ENCODE results near the gene GPN3. TPM values are rescaled to one million over a fixed set of nuclear protein-coding genes. Genes with fewer than 3 reads are reported as not detected.
"Not testable (repeated sequence)": the region's sequence is repeated elsewhere in the genome, so short reads cannot be mapped to it uniquely, and the experiment has no call there.

Gene GPN3
- polyA plus RNA-seq, 2 donors: 8.8 to 14.8 TPM

GRCh38 chr12:110498984-110499706, 31.1 kb upstream of the GPN3 start:
- Histone ChIP-seq H3K27me3 (ENCODE audit: control insufficient read depth in 1 of 2, insufficient read depth in 2 of 2, low read length in 2 of 2) (no peaks in the 10 kb centered on the region), H3K4me3 (ENCODE audit: low read depth in 1 of 2, low read length in 2 of 2) (no peak overlapping the region), H3K27ac (ENCODE audit: low read depth in 2 of 2, low read length in 1 of 2) (peak overlapping the region in 1 of 2 donors; percentile 41), H3K36me3 (ENCODE audit: control insufficient read depth in 2 of 2, insufficient read depth in 2 of 2, low read length in 1 of 2) (peaks cover 0 to 2% of the 10 kb centered on the region in 2 donors), H3K4me1 (ENCODE audit: control insufficient read depth in 2 of 2, insufficient read depth in 2 of 2, low read length in 1 of 2) (no peaks in the 10 kb centered on the region), H3K9me3 (ENCODE audit: control insufficient read depth in 2 of 2, insufficient read depth in 1 of 2, low read depth in 1 of 2, low read length in 1 of 2) (no peaks in the 10 kb centered on the region)
- 52 to 56% methylated on average over 4 of the region's 4 CpGs for WGBS, 2 donors

GRCh38 chr12:110475426-110475825, 7.4 kb upstream of the GPN3 start:
- WGBS, 2 donors: 94 to 96% methylated on average over 7 of the region's 7 CpGs
- H3K36me3 ChIP-seq (ENCODE audit: control insufficient read depth in 2 of 2, insufficient read depth in 2 of 2, low read length in 1 of 2): no peaks in the 10 kb centered on the region
- H3K9me3 ChIP-seq (ENCODE audit: control insufficient read depth in 2 of 2, insufficient read depth in 1 of 2, low read depth in 1 of 2, low read length in 1 of 2): no peaks in the 10 kb centered on the region
- no peak overlapping the region for H3K27ac ChIP-seq (ENCODE audit: low read depth in 2 of 2, low read length in 1 of 2)
- no peaks in the 10 kb centered on the region for H3K27me3 ChIP-seq (ENCODE audit: control insufficient read depth in 1 of 2, insufficient read depth in 2 of 2, low read length in 2 of 2)
- no peak overlapping the region for H3K4me3 ChIP-seq (ENCODE audit: low read depth in 1 of 2, low read length in 2 of 2)
- H3K4me1 ChIP-seq (ENCODE audit: control insufficient read depth in 2 of 2, insufficient read depth in 2 of 2, low read length in 1 of 2): no peaks in the 10 kb centered on the region

GRCh38 chr12:110467847-110468213, 227 bp downstream of the GPN3 start:
- WGBS, 2 donors: 0 to 1% methylated on average over 15 of the region's 15 CpGs
- H3K4me3 ChIP-seq (ENCODE audit: low read depth in 1 of 2, low read length in 2 of 2): peak overlapping the region; percentile 63 to 72

GRCh38 chr12:110466791-110467190, 1.3 kb downstream of the GPN3 start:
- WGBS, 2 donors: 51 to 73% methylated on average over 5 of the region's 5 CpGs
- Histone ChIP-seq H3K4me1 (ENCODE audit: control insufficient read depth in 2 of 2, insufficient read depth in 2 of 2, low read length in 1 of 2) (peaks cover 0 to 11% of the 10 kb centered on the region in 2 donors), H3K27me3 (ENCODE audit: control insufficient read depth in 1 of 2, insufficient read depth in 2 of 2, low read length in 2 of 2) (no peaks in the 10 kb centered on the region), H3K9me3 (ENCODE audit: control insufficient read depth in 2 of 2, insufficient read depth in 1 of 2, low read depth in 1 of 2, low read length in 1 of 2) (no peaks in the 10 kb centered on the region), H3K27ac (ENCODE audit: low read depth in 2 of 2, low read length in 1 of 2) (no peak overlapping the region), H3K4me3 (ENCODE audit: low read depth in 1 of 2, low read length in 2 of 2) (no peak overlapping the region), H3K36me3 (ENCODE audit: control insufficient read depth in 2 of 2, insufficient read depth in 2 of 2, low read length in 1 of 2) (peaks cover 4 to 5% of the 10 kb centered on the region in 2 donors)

More at GRCh38 chr12:110467847-110468213, 227 bp downstream of the GPN3 start:
- Histone ChIP-seq H3K9me3 (ENCODE audit: control insufficient read depth in 2 of 2, insufficient read depth in 1 of 2, low read depth in 1 of 2, low read length in 1 of 2) (no peaks in the 10 kb centered on the region), H3K27me3 (ENCODE audit: control insufficient read depth in 1 of 2, insufficient read depth in 2 of 2, low read length in 2 of 2) (no peaks in the 10 kb centered on the region), H3K4me1 (ENCODE audit: control insufficient read depth in 2 of 2, insufficient read depth in 2 of 2, low read length in 1 of 2) (peaks cover 0 to 11% of the 10 kb centered on the region in 2 donors), H3K36me3 (ENCODE audit: control insufficient read depth in 2 of 2, insufficient read depth in 2 of 2, low read length in 1 of 2) (peaks cover 4 to 5% of the 10 kb centered on the region in 2 donors), H3K27ac (ENCODE audit: low read depth in 2 of 2, low read length in 1 of 2) (peak overlapping the region; percentile 65 to 66)

- peaks cover 0 to 11% of the 10 kb centered on the region in 2 donors for H3K4me1 ChIP-seq (ENCODE audit: control insufficient read depth in 2 of 2, insufficient read depth in 2 of 2, low read length in 1 of 2)
- H3K27ac ChIP-seq (ENCODE audit: low read depth in 2 of 2, low read length in 1 of 2); H3K4me3 ChIP-seq (ENCODE audit: low read depth in 1 of 2, low read length in 2 of 2); H3K27me3 ChIP-seq (ENCODE audit: control insufficient read depth in 1 of 2, insufficient read depth in 2 of 2, low read length in 2 of 2); H3K9me3 ChIP-seq (ENCODE audit: control insufficient read depth in 2 of 2, insufficient read depth in 1 of 2, low read depth in 1 of 2, low read length in 1 of 2); H3K36me3 ChIP-seq (ENCODE audit: control insufficient read depth in 2 of 2, insufficient read depth in 2 of 2, low read length in 1 of 2): not testable (repeated sequence)
- WGBS, 2 donors: 88 to 90% methylated on average over 11 of the region's 11 CpGs
Observed at GRCh38 chr12:110465765-110466164, 2.3 kb downstream of the GPN3 start.

- H3K4me3 ChIP-seq (ENCODE audit: low read depth in 1 of 2, low read length in 2 of 2): no peak overlapping the region
- 84 to 90% methylated on average over 2 of the region's 2 CpGs for WGBS, 2 donors
- no peak overlapping the region for H3K27ac ChIP-seq (ENCODE audit: low read depth in 2 of 2, low read length in 1 of 2)
- peaks cover 4 to 5% of the 10 kb centered on the region in 2 donors for H3K36me3 ChIP-seq (ENCODE audit: control insufficient read depth in 2 of 2, insufficient read depth in 2 of 2, low read length in 1 of 2)
- no peaks in the 10 kb centered on the region for H3K9me3 ChIP-seq (ENCODE audit: control insufficient read depth in 2 of 2, insufficient read depth in 1 of 2, low read depth in 1 of 2, low read length in 1 of 2)
- peaks cover 0 to 11% of the 10 kb centered on the region in 2 donors for H3K4me1 ChIP-seq (ENCODE audit: control insufficient read depth in 2 of 2, insufficient read depth in 2 of 2, low read length in 1 of 2)
- H3K27me3 ChIP-seq (ENCODE audit: control insufficient read depth in 1 of 2, insufficient read depth in 2 of 2, low read length in 2 of 2): no peaks in the 10 kb centered on the region
Observed at GRCh38 chr12:110465024-110465423, 3.0 kb downstream of the GPN3 start.

GRCh38 chr12:110461189-110461588, 6.9 kb downstream of the GPN3 start:
- not testable (repeated sequence) for H3K27me3 ChIP-seq (ENCODE audit: control insufficient read depth in 1 of 2, insufficient read depth in 2 of 2, low read length in 2 of 2); H3K4me1 ChIP-seq (ENCODE audit: control insufficient read depth in 2 of 2, insufficient read depth in 2 of 2, low read length in 1 of 2); H3K9me3 ChIP-seq (ENCODE audit: control insufficient read depth in 2 of 2, insufficient read depth in 1 of 2, low read depth in 1 of 2, low read length in 1 of 2); H3K4me3 ChIP-seq (ENCODE audit: low read depth in 1 of 2, low read length in 2 of 2); H3K27ac ChIP-seq (ENCODE audit: low read depth in 2 of 2, low read length in 1 of 2); H3K36me3 ChIP-seq (ENCODE audit: control insufficient read depth in 2 of 2, insufficient read depth in 2 of 2, low read length in 1 of 2)
- WGBS, 2 donors: 89% methylated on average over 5 of the region's 5 CpGs

GRCh38 chr12:110458756-110459155, 9.3 kb downstream of the GPN3 start:
- Histone ChIP-seq H3K4me1 (ENCODE audit: control insufficient read depth in 2 of 2, insufficient read depth in 2 of 2, low read length in 1 of 2) (no peaks in the 10 kb centered on the region), H3K36me3 (ENCODE audit: control insufficient read depth in 2 of 2, insufficient read depth in 2 of 2, low read length in 1 of 2) (no peaks in the 10 kb centered on the region), H3K9me3 (ENCODE audit: control insufficient read depth in 2 of 2, insufficient read depth in 1 of 2, low read depth in 1 of 2, low read length in 1 of 2) (no peaks in the 10 kb centered on the region), H3K27me3 (ENCODE audit: control insufficient read depth in 1 of 2, insufficient read depth in 2 of 2, low read length in 2 of 2) (no peaks in the 10 kb centered on the region), H3K27ac (ENCODE audit: low read depth in 2 of 2, low read length in 1 of 2) (no peak overlapping the region), H3K4me3 (ENCODE audit: low read depth in 1 of 2, low read length in 2 of 2) (no peak overlapping the region)
- WGBS, 2 donors: 89 to 94% methylated on average over 4 of the region's 4 CpGs

- H3K36me3 ChIP-seq (ENCODE audit: control insufficient read depth in 2 of 2, insufficient read depth in 2 of 2, low read length in 1 of 2): peaks cover 0 to 4% of the 10 kb centered on the region in 2 donors
- WGBS, 2 donors: 90 to 93% methylated on average over 4 of the region's 4 CpGs
Observed at GRCh38 chr12:110453569-110454296, 14.3 kb downstream of the GPN3 start.

More at GRCh38 chr12:110453569-110454296, 14.3 kb downstream of the GPN3 start:
- no peaks in the 10 kb centered on the region for H3K27me3 ChIP-seq (ENCODE audit: control insufficient read depth in 1 of 2, insufficient read depth in 2 of 2, low read length in 2 of 2)
- no peak overlapping the region for H3K4me3 ChIP-seq (ENCODE audit: low read depth in 1 of 2, low read length in 2 of 2)
- H3K4me1 ChIP-seq (ENCODE audit: control insufficient read depth in 2 of 2, insufficient read depth in 2 of 2, low read length in 1 of 2): no peaks in the 10 kb centered on the region
- no peaks in the 10 kb centered on the region for H3K9me3 ChIP-seq (ENCODE audit: control insufficient read depth in 2 of 2, insufficient read depth in 1 of 2, low read depth in 1 of 2, low read length in 1 of 2)
- no peak overlapping the region for H3K27ac ChIP-seq (ENCODE audit: low read depth in 2 of 2, low read length in 1 of 2)

All from esophagus (tissue), 2 donors.